Measurements from ENCODE around the gene ARF5. TPM values are rescaled to one million over a fixed set of nuclear protein-coding genes. Genes with fewer than 3 reads are reported as not detected.
A peak's percentile ranks its signal among the peaks of the same experiment; 100 is the strongest.

The ARF5 gene
- total and polyA plus RNA-seq, 2 donors from 2014 or later, result 132 to 223 TPM

GRCh38 chr7:127580612-127581011 is 7.6 kb upstream of the ARF5 start:
- H3K27ac ChIP-seq (ENCODE audit: low read depth in 2 of 2, low read length in 2 of 2), result no peak overlapping the region
- FAIRE-seq, result no peak
- H3K9me3 ChIP-seq (ENCODE audit: control insufficient read depth in 2 of 3, insufficient read depth in 1 of 3, low read length in 3 of 3), result no peaks in the 10 kb centered on the region
- H3K36me3 ChIP-seq (ENCODE audit: control insufficient read depth in 2 of 3, insufficient read depth in 3 of 3, low read length in 3 of 3), result peaks cover 2 to 21% (median 9%) of the 10 kb centered on the region in 3 donors
- H3K9ac ChIP-seq (ENCODE audit: low read length in 3 of 3), result peak overlapping the region in 1 of 3 donors; percentile 10
- intact Hi-C loops (cut with DNase I), result no loop called here
- no peak for TF ChIP-seq CTCF (IDR thresholded peaks at IDR 0.05; ENCODE audit: borderline replicate concordance, extremely low read depth, insufficient read depth)
- H3K27me3 ChIP-seq (ENCODE audit: control insufficient read depth, insufficient read depth, low read length), result no peaks in the 10 kb centered on the region
- DNase-seq, result no peak
- H3K4me1 ChIP-seq (ENCODE audit: control insufficient read depth in 2 of 3, insufficient read depth in 2 of 3, low read depth in 1 of 3, low read length in 3 of 3), result peaks cover 0 to 31% (median 14%) of the 10 kb centered on the region in 3 donors
- H3K4me3 ChIP-seq (ENCODE audit: low read length in 3 of 3), result no peak overlapping the region

GRCh38 chr7:127581716-127582115 is 6.5 kb upstream of the ARF5 start:
- Histone ChIP-seq H3K9me3 (ENCODE audit: control insufficient read depth in 2 of 3, insufficient read depth in 1 of 3, low read length in 3 of 3) (no peaks in the 10 kb centered on the region), H3K9ac (ENCODE audit: low read length in 3 of 3) (no peak overlapping the region), H3K4me3 (ENCODE audit: low read length in 3 of 3) (no peak overlapping the region), H3K4me1 (ENCODE audit: control insufficient read depth in 2 of 3, insufficient read depth in 2 of 3, low read depth in 1 of 3, low read length in 3 of 3) (peaks cover 2 to 36% (median 14%) of the 10 kb centered on the region in 3 donors), H3K27me3 (ENCODE audit: control insufficient read depth, insufficient read depth, low read length) (no peaks in the 10 kb centered on the region), H3K27ac (ENCODE audit: low read depth in 2 of 2, low read length in 2 of 2) (no peak overlapping the region), H3K36me3 (ENCODE audit: control insufficient read depth in 2 of 3, insufficient read depth in 3 of 3, low read length in 3 of 3) (peaks cover 2 to 21% (median 9%) of the 10 kb centered on the region in 3 donors)
- TF ChIP-seq CTCF (IDR thresholded peaks at IDR 0.05; ENCODE audit: borderline replicate concordance, extremely low read depth, insufficient read depth), result no peak
- intact Hi-C loops (cut with DNase I), result no loop called here
- DNase-seq (no peak), FAIRE-seq (no peak)

- TF ChIP-seq CTCF (IDR thresholded peaks at IDR 0.05; ENCODE audit: borderline replicate concordance, extremely low read depth, insufficient read depth), result no peak
- Histone ChIP-seq H3K27me3 (ENCODE audit: control insufficient read depth, insufficient read depth, low read length) (no peaks in the 10 kb centered on the region), H3K36me3 (ENCODE audit: control insufficient read depth in 2 of 3, insufficient read depth in 3 of 3, low read length in 3 of 3) (peaks cover 2 to 21% (median 9%) of the 10 kb centered on the region in 3 donors), H3K9ac (ENCODE audit: low read length in 3 of 3) (no peak overlapping the region), H3K9me3 (ENCODE audit: control insufficient read depth in 2 of 3, insufficient read depth in 1 of 3, low read length in 3 of 3) (no peaks in the 10 kb centered on the region), H3K4me3 (ENCODE audit: low read length in 3 of 3) (no peak overlapping the region), H3K4me1 (ENCODE audit: control insufficient read depth in 2 of 3, insufficient read depth in 2 of 3, low read depth in 1 of 3, low read length in 3 of 3) (peaks cover 2 to 36% (median 14%) of the 10 kb centered on the region in 3 donors), H3K27ac (ENCODE audit: low read depth in 2 of 2, low read length in 2 of 2) (no peak overlapping the region)
- intact Hi-C loops (cut with DNase I), result no loop called here
- FAIRE-seq, result no peak
- peak in 1 of 5 donors; percentile 74 for DNase-seq
These were observed 5.8 kb upstream of the ARF5 start for GRCh38 chr7:127582361-127582760.

GRCh38 chr7:127584648-127585043 is 3.6 kb upstream of the ARF5 start:
- TF ChIP-seq CTCF (IDR thresholded peaks at IDR 0.05; ENCODE audit: borderline replicate concordance, extremely low read depth, insufficient read depth), result no peak
- FAIRE-seq (no peak), DNase-seq (peak in 2 of 5 donors; percentile 14 to 55)
- intact Hi-C loops (cut with DNase I), result no loop called here
- peaks cover 2 to 47% (median 19%) of the 10 kb centered on the region in 3 donors for H3K4me1 ChIP-seq (ENCODE audit: control insufficient read depth in 2 of 3, insufficient read depth in 2 of 3, low read depth in 1 of 3, low read length in 3 of 3)
- H3K9ac ChIP-seq (ENCODE audit: low read length in 3 of 3), result peak overlapping the region; percentile 57 to 84 (median 64)
- no peak overlapping the region for H3K27ac ChIP-seq (ENCODE audit: low read depth in 2 of 2, low read length in 2 of 2)
- H3K9me3 ChIP-seq (ENCODE audit: control insufficient read depth in 2 of 3, insufficient read depth in 1 of 3, low read length in 3 of 3), result no peaks in the 10 kb centered on the region
- no peaks in the 10 kb centered on the region for H3K27me3 ChIP-seq (ENCODE audit: control insufficient read depth, insufficient read depth, low read length)
- H3K36me3 ChIP-seq (ENCODE audit: control insufficient read depth in 2 of 3, insufficient read depth in 3 of 3, low read length in 3 of 3), result peaks cover 2 to 17% (median 9%) of the 10 kb centered on the region in 3 donors
- H3K4me3 ChIP-seq (ENCODE audit: low read length in 3 of 3), result peak overlapping the region; percentile 81 to 95 (median 89)
